Glutamatergic neuron (in vitro differentiated cells): ENCODE measurements around the gene GPR101. TPM values are rescaled to one million over a fixed set of nuclear protein-coding genes. Genes with fewer than 3 reads are reported as not detected.
A peak's percentile ranks its signal among the peaks of the same experiment; 100 is the strongest.

Source experiments
- DNase-seq: peaks from one replicate; pipeline ENCODE4 v3.0.0; 2022
- H3K27ac Mint-ChIP-seq: one replicate; pipeline ENCODE4 v1.8.0; 2020; ENCODE audit warnings: mild to moderate bottlenecking, mixed read lengths, inconsistent platforms; ENCODE audit not compliant: unreplicated experiment
- H3K27me3 Mint-ChIP-seq: one replicate; pipeline ENCODE4 v1.8.0; 2020; ENCODE audit warnings: mild to moderate bottlenecking, moderate library complexity, mixed read lengths, inconsistent platforms; ENCODE audit not compliant: unreplicated experiment
- H3K36me3 Mint-ChIP-seq: one replicate; pipeline ENCODE4 v1.8.0; 2020; ENCODE audit warnings: mild to moderate bottlenecking, mixed read lengths, inconsistent platforms; ENCODE audit not compliant: unreplicated experiment
- H3K4me1 Mint-ChIP-seq: one replicate; pipeline ENCODE4 v1.8.0; 2020; ENCODE audit warnings: mild to moderate bottlenecking, low read depth, mixed read lengths, inconsistent platforms; ENCODE audit not compliant: unreplicated experiment
- H3K4me3 Mint-ChIP-seq: one replicate; pipeline ENCODE4 v1.8.0; 2020; ENCODE audit warnings: mild to moderate bottlenecking, mixed read lengths, inconsistent platforms; ENCODE audit not compliant: unreplicated experiment
- H3K9me3 Mint-ChIP-seq: one replicate; pipeline ENCODE4 v1.8.0; 2020; ENCODE audit warnings: mild to moderate bottlenecking, moderate library complexity, mixed read lengths, inconsistent platforms; ENCODE audit not compliant: unreplicated experiment
- CTCF ChIP-seq: fragments of 200-600 bp; sonication (generic); IDR thresholded peaks from one replicate; pipeline ENCODE4 v1.5.0; 2021; ENCODE audit not compliant: partially characterized antibody, unreplicated experiment
- long read RNA-seq: library from polyadenylated mRNA; unstranded; transcript quantifications from one replicate; pipeline ENCODE4 v2.0.0, GENCODE V29; 2020; ENCODE audit not compliant: unreplicated experiment
- total RNA-seq: library from RNA; stranded (reverse); fragmentation: NEBNext Ultra II Directional; extraction: Animal tissue kit (Norgen Biotek cat#: 25700); gene quantifications from one replicate; pipeline ENCODE4 v1.2.1, GENCODE V29; 2021; ENCODE audit not compliant: unreplicated experiment

Gene GPR101
- total RNA-seq, result not detected
- long read RNA-seq, result 0 reads

GRCh38 chrX:137033774-137034507 is at the start of gene GPR101:
Gene GPR101 (minus strand): TSS chrX:137033995. CDS start chrX:137031674, 2,321 bp downstream.
- H3K9me3 Mint-ChIP-seq, result peaks cover 3% of the 10 kb centered on the region
- peak within 1 kb of the TSS; percentile 40 for H3K4me3 Mint-ChIP-seq
- H3K36me3 Mint-ChIP-seq, result peaks cover 5% of the 10 kb centered on the region
- H3K27me3 Mint-ChIP-seq, result peaks cover 13% of the 10 kb centered on the region
- TF ChIP-seq CTCF, result no peak
- no peak within 1 kb of the TSS for H3K27ac Mint-ChIP-seq
- H3K4me1 Mint-ChIP-seq, result peaks cover 2% of the 10 kb centered on the region
- DNase-seq, result no peak

GRCh38 chrX:137081239-137081638 is 47.4 kb upstream of the GPR101 start:
- no peaks in the 10 kb centered on the region for H3K27me3 Mint-ChIP-seq
- H3K27ac Mint-ChIP-seq, result no peak overlapping the region
- H3K36me3 Mint-ChIP-seq, result no peaks in the 10 kb centered on the region
- H3K9me3 Mint-ChIP-seq, result no peaks in the 10 kb centered on the region
- no peak overlapping the region for H3K4me3 Mint-ChIP-seq
- H3K4me1 Mint-ChIP-seq, result no peaks in the 10 kb centered on the region
- DNase-seq, result no peak
- TF ChIP-seq CTCF, result no peak

- Mint-ChIP-seq H3K9me3 (no peaks in the 10 kb centered on the region), H3K4me3 (no peak overlapping the region), H3K27ac (no peak overlapping the region), H3K36me3 (no peaks in the 10 kb centered on the region), H3K27me3 (no peaks in the 10 kb centered on the region), H3K4me1 (peaks cover 11% of the 10 kb centered on the region)
- DNase-seq, result no peak
- no peak for TF ChIP-seq CTCF
Measured at GRCh38 chrX:137072396-137072795, 38.6 kb upstream of the GPR101 start.

GRCh38 chrX:137071596-137071995 is 37.8 kb upstream of the GPR101 start:
- H3K9me3 Mint-ChIP-seq, result no peaks in the 10 kb centered on the region
- H3K36me3 Mint-ChIP-seq, result no peaks in the 10 kb centered on the region
- no peak overlapping the region for H3K27ac Mint-ChIP-seq
- H3K27me3 Mint-ChIP-seq, result no peaks in the 10 kb centered on the region
- DNase-seq, result no peak
- H3K4me3 Mint-ChIP-seq, result no peak overlapping the region
- TF ChIP-seq CTCF, result no peak
- H3K4me1 Mint-ChIP-seq, result peaks cover 11% of the 10 kb centered on the region

- H3K4me1 Mint-ChIP-seq, result peaks cover 13% of the 10 kb centered on the region
- no peak for TF ChIP-seq CTCF
- DNase-seq, result no peak
- H3K36me3 Mint-ChIP-seq, result no peaks in the 10 kb centered on the region
- H3K27me3 Mint-ChIP-seq, result no peaks in the 10 kb centered on the region
- no peak overlapping the region for H3K27ac Mint-ChIP-seq
- H3K9me3 Mint-ChIP-seq, result no peaks in the 10 kb centered on the region
- no peak overlapping the region for H3K4me3 Mint-ChIP-seq
Measured at GRCh38 chrX:137067147-137067546, 33.4 kb upstream of the GPR101 start.
